GM21723 (cell line): ENCODE data around the gene C16orf96.

Source experiments
- ATAC-seq: cut with Tn5 transposase; IDR thresholded peaks from one replicate; pipeline ENCODE4 v1.9.1; 2021; ENCODE audit warnings: mild to moderate bottlenecking, moderate library complexity; ENCODE audit not compliant: unreplicated experiment

C16orf96 gene

DNA sequence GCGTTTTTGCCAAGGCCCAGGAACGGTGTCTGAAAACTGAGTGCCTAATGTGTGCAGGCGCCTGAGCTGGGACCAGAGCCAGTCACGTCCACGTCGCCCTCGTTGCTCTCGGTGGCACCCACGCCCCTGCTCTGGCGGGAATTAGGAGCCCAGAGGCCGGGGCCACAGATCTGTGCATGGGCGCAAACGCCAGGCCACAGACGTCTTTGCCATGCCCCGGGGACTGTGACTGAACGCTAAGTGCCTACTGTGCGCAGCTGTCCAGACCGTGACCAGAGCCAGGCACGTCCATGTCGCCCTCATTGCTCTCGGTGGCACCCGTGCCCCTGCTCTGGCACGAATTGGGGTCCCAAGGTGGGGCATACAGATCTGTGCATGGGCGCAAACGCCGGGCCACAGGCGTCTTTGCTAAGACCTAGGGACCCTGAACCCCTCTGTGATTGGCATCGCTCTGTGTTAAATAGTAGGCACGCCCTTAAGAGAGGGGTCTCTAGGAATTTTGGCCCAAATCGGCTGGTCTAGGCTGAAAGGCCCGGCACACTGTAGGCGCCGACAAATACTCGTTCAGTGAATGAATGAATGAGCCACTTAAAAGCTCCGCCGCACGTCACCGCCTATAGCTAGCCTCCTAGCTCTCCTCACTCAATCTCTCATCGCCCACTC is 59.4 kb downstream of the C16orf96 start:
- ATAC-seq: no peak

DNA sequence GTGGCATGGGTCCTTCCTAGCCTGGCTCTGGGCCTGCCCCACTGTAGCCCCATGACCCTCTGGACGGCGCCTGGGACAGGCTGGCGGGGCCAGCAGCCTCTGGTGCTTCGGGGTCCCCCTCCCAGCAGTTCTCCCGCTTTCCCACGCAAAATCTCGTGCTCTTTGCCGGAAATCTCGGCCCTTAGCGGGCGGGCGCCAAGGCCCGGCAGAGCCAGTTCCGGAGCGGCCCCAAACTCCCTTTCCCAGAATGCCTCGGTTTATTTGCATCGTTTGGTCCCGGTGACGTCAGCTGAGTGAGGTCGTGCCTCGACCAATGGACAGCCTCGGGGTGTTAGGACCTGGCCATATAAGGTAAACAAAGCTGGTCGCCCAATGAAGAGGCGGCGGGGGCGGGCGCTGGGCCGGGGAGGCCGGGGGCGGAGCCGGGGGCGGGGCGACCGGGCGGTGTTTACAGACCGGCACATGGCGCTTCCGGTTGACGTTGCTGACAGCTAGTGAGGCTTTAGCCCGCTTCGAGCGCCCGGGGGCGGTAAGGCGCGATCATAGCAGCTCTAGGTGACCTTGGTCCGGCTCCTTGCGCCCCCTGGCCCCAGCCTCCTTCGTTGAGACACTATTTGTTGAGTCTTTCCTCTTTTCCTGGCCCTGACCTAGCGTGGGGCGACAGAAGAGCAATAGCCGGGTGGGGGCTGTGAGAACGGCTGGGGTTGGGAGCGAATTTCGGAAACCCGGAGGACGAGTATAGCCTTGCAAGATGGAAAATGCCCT is 60.1 kb downstream of the C16orf96 start:
- ATAC-seq: peak; percentile 75

DNA sequence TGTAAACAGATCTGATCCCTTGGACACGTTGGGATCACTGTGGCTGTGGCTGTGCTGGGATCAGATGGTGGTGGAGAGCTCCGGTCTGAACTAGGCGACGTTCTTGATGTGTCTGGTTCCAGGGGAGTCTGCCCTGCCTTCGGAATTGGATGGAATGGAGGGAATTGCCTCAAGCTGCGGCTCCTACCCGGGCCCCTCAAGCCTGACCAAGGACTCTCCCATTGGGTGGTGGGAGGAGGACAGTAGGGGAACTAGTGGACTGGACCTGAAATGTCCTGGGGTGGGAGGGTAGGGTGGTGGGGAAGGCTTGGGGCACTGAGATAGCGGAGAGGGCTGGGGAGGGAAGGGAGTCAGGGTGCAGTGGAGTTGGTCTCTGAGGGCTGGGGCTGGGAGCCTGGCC is 61.7 kb downstream of the C16orf96 start:
- no peak for ATAC-seq

DNA sequence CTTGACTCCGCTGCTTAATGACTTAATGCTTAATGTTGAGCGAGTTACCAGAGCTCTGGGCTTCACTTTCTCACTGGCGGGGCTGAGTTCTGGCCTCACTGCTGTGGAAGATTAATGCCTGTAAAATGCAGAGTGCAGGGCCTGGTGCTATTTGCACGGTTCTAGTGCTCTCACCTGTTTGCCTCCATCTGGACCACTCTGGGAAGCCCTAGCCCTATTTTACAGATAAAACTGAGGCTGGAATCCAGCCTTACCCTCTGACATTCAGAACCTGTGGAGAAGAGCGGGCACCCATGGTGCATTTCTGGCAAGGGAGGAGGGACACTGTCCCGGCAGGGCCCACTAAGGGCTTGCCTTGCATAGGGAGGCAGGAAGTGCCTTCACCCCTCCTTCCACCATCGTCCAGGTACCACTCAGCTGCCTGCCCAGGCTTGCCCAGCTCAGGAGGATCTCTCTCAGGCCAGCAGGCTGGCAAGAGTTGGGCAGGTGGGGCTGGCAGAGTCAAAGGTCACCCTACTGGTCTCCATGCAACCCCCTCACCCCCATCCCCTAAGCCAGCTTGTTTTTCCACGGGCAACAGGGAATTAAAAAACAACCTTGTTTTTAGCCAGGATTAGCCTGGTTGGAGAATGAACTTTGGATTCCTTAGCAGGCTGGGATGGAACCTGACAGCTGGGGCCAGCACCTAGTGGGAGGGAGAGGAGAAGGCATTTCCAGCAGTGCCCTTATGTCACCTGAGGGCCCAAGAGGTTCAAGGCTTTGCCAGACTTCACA is 62.7 kb downstream of the C16orf96 start:
- ATAC-seq: no peak

DNA sequence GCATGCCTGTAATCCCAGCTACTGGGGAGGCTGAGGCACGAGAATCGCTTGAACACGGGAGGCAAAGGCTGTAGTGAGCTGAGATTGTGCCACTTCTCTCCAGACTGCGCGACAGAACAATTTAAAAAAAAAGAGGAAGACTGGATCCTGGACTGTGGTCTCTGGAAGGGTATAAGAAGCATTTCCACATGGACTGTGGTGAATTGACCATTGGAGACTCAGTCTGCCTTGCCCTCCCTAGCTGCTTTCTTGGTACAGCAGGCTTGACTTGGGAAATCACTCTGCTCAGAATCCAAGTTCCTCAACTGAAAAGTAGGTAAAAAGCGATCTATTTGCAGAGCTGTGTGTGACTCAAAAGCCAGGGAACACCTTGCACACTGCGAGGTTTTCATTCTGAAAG is 67.5 kb downstream of the C16orf96 start:
- ATAC-seq: no peak

DNA sequence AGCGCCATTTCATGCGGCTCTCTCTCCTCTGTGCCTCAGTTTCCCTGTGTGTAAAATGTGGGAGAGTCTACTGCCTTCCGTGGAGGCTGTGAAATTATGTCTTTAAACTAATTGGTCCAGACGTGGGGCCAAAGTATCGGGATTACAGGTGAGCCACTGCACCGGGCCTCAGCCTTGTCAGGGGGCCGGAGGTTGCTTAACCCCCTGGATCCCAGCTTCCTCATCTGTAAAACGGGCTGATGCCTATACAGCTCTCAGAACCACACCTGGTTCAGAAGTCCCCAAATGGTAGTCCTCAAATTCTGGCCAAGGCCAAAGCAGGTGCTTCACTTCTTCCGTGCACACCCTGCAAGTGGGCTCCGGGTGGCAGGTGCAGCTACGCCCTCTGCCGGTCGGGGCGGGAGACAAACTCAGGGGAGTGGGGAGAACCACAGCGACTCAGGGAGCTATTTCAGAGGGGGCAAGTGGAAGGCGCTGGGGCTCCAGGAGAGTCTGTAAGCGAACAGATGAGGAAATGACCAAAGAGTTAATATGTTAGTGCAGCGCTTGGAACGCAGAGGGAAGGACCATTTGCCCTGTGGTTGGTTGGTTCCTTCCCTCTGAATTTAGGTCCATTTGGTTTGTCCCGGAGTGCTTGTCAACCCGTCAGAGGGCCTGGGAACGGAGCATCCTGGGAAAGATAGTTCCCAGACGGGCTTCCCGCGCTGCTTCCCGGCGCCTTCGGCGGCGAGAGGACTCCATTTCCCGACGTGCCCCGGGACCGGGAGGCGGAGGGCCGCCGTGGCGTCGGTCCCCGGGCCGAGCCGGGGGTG is 68.1 kb downstream of the C16orf96 start, which contains the start of gene MGRN1:
Gene MGRN1, plus strand, starts transcription at position 812 of the 812 bp plus-strand sequence. CDS start 135 bp downstream, outside the sequence.
- ATAC-seq: peak; percentile 79

DNA sequence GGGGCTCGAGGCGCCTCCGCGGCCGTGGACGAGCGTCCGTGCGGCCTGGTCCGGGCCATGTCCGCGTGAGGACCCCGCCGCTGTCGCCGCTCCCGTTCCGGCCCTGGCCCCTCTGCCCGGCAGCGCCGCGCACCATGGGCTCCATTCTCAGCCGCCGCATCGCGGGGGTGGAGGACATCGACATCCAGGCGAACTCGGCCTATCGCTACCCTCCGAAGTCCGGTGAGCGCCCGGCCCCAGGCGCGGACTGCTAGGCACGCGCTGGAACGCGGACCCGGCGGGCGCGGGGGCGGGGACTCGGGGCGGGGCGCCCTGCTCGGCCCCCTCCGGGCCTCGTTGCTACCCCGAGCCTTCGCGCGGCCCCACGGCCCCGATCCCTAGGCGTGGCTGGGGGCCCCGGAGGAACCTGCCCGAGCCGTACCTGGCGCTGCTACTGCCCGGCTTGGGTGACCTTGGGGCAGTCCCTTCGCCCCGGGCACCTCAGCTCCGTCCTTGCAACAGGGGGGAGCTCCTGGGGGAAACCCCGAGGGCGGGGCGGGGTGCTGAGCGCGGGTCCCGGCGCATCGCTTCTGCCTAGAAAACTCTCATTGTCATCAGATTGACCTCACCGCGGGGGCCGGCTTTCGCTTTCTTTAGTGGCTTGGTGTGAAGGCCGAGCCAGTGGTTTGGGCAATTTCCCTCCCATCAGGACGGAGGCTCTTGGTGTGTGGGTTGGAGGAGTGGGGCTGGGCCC is 68.9 kb downstream of the C16orf96 start:
- ATAC-seq: peak; percentile 66

DNA sequence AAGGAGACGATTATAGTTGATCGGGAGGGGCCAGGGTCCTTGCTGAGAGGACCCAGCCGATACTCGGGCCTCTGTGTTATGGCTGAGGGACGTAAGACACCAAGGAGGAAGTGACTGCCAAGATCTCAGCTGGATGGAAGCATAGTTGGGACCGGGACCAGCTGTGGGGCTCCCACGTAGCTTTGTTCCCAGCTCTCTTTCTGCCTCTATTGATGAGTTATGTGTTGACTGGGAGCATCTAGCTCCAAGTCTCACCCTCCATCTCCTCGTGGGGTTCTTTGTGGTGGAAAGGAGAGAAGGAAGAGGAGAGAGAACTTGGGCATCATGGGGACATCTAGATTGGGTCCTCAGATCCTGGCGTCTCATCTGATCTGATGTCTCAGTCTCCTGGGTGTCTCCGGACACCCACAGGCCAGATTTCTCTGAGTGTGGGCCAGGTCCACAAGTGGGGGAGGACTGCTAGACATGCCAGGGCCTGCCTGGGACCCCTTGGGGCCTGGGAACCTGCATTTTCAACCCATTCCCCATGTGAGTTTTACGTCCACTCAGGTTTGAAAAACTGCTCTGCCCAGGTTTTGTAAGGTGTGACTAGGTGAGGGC is 69.5 kb downstream of the C16orf96 start:
- ATAC-seq: no peak

DNA sequence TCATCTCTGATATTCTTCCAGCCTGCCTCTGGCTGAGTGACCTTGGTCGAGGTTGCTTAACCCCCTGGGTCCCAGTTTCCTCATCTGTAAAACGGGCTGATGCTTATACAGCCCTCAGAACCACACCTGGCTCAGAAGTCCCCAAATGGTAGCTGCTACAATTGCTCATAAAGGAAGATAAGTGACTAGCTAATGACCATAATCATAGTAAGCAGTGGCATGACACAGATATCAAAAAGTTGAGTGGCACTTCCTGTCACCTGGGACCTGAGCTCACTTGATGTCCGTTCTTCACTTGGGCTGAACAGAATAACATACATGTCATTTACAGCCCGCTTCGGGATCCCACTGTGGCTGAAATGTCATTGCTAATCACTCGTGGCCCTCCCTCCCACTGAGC is 70.3 kb downstream of the C16orf96 start:
- ATAC-seq: no peak

DNA sequence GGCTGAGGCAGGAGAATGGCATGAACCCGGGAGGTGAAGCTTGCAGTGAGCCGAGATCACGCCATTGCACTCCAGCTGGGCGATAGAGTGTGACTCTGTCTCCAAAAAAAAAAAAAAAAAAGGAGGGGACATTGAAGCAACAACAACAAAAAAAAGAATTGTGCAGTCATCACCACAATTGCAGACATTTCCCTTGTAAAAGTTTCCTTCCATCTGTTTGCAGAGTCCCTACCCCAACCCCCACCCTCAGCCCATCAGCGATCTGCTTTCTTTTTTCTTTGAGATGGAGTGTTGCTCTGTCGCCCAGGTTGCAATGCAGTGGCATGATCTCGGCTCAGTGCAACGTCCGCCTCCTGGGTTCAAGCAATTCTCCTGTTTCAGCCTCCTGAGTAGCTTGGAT is 72.1 kb downstream of the C16orf96 start:
- no peak for ATAC-seq

DNA sequence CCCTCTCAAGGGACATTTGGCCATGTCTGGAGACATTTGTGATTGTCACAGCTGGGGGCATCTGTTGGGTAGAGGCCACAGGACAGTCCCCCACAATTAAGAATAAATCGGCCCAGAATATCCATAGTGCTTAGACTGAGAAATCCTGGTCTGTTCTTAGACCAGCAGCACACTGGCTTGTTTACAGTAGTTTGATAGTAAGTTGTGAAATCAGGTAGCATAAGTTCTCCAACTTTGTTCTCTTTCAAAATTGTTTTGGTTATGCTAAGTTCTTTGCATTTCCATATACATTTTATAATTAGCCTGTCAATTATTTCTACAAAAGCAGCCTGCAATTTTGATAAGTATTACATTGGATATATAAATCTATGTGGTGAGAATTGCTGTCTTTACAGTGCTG is 75.3 kb downstream of the C16orf96 start:
- no peak for ATAC-seq

DNA sequence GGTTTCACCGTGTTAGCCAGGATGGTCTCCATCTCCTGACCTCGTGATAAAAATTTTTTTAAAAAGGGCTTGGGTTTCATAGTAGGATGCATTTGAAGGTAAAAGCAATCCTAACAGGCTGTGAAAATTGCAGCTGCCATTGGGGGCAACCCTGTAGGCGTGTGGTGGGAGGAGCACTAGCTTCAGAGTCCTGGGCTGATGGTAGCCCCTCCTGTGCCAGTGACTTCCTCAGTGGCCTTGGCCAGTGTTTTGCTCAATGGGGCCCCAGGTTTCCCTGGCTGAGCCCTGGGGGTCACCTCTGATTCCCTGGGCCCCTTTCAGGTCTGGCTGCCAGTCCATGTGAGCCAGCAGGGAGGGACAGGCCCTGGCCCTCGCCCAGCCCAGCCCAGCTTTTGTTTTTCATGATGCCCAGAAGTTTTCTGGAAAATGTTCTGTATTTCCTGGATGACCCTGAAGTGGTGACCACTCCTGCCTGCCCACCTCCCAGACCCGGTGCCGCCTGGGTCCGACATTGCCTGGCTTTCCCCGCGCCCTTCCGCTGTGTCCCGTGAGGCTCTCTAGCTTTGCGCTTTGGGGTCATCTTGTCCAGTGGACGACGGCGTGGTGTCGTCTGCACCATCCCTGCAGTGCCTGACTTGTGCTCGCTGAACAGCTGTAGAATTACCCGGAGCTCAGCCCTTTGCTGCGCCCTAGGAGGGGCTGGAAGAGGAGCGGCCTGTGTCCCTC is 77.9 kb downstream of the C16orf96 start:
- ATAC-seq: no peak

DNA sequence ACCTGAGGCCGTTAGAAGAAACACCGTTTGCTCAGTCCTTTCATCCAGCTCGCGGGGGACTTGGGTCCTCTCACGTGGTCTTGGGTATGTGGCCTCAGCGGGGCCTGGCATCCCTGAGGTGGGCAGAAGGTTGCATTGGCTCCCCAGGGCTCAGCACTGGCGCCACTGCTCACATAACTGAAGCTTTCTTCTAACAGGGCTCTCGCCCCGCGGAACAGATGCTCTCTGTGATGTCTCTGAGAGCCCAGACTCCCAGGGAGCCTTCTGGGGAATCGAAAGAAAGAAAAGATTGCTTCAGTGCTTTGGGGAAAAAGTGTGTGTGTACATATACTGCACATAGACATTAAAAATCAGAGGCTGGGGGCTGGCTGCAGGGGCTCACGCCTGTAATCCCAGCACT is 78.6 kb downstream of the C16orf96 start:
- no peak for ATAC-seq

DNA sequence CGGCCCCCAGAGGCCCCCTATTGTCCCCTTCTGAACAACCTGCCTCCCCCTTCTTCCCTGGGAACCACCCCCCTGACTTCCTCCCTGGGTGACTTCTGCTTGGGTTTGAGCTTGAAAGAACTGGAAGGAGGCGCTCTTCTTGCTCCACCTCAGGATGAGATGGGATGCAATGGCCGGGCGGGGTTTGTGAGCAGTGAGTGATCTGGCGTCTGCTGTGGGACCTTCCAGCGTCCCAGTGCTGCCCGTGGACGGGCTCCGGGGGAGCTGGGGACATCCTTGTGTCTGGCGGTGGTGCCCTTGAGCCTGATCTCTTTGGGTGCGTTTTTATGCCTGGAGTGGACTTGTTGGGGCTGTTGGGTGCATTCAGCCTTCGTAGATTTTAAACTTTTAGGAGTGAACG is 80.1 kb downstream of the C16orf96 start:
- no peak for ATAC-seq

DNA sequence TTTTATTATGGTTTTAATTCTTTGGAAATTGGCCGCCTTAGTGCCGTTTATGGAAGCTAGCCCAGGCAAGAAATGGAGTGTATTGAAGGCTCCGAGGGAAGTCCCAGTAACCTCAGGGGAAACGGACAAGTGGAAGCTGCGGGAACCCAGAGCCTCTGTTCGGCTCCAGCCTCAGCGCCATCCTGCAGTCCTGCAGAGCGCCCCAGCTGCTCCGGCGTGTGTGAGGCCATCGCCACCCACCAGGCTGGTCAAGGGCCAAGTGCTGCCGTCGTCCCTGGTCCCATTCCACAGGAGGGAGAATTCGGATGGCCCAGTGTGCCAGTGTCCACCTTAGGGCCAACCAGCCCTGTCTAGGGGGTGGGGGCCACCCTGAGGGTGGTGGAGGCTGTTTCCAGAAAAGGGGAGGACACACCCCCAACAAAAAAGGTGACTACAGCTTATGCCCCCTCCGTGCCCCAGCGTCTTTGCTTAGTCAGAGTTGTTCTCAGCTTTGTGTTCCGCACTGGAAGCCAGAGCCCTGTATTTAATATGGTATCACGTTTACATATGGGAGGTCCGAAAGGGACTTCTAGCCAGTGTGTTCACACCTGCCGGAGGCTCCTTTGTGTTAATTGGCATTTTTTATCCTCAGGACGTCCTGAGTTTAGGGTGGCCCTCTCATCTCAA is 81.5 kb downstream of the C16orf96 start:
- no peak for ATAC-seq

DNA sequence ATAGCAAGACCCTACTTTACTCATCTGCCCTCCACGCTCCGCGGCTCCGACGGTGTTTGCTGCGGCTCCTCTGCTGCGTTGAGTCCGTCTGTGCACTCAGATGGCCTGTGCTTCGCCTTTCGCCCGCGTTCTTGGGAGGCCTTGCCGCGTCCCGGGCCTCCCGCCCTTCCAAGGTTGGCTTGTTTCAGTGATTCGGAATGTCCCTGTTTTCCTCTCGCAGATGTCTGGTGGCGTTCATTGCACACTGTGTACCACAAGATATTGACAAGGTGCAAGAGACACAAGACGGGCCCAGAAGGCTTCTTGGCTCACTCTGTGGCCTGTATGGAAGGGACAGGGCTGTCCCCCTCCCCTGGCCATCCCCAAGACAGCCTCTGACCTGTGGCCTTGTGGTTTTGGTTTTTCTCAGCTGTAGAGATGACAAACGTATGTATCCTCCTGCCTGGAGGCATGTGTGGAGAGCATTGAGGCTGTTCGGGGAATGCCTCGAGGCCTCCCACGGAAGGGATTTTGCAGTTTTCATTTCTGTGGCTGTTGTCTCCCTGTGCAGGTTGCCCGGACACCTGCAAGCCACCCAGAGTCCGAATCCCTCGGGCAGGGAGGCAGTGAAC is 83.9 kb downstream of the C16orf96 start:
- no peak for ATAC-seq

DNA sequence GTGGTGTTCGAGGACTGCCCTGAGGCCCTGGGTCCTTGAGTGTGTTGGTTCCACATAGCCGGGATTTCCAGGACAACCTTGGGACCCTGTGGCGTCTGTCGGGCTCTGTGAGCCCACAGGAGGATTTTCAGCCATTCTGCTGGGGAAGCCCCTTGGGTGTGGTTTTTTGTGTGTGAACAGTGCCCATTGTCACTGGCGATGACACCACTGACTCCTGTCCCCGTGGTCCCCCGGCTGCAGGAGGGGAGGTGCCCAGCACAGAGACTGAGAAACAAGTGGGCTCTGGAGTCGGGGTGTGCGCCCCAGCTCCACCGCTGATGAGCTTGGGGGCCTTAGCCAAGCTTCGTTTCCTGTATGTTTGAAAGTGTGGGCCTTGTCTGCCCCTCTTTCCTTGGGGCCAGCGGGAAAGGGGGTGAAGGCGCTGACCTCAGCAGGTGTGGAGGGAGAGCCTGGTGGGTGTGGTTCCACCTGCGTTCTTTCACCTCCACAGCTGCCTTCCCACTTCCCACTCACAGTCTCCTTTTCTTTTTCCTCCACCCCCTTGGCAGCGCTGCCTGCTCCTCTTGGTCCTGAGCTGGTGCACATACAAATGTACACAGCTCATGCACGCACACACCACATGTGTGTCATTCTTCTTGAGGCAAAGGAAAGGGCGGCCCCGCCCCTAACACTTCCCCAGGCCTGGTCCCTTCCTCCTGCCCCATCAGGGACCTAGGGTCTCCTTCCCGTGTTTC is 84.6 kb downstream of the C16orf96 start:
- no peak for ATAC-seq

DNA sequence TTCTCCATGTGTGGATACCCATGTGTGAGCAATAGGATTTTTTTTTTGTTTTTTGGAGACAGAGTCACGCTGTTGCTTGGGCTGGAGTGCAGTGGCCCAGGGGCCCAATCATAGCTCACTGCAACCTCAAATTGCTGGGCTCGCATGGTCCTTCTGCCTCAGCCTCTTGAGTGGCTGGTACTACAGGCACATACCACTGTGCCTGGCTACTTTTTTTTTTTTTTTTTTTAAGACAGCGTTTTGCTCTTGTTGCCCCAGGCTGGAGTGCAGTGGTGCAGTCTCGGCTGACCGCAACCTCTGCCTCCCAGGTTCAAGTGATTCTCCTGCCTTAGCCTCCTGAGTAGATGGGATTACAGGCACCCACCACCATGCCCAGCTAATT is 85.2 kb downstream of the C16orf96 start:
- ATAC-seq: no peak
